HepG2 (cell line): ENCODE data around the gene NLGN2. TPM values are rescaled to one million over a fixed set of nuclear protein-coding genes. Genes with fewer than 3 reads are reported as not detected.

Experiments used
- AGO2 ChIP-seq: fragments of 200-400 bp; formaldehyde crosslinking; optimal IDR thresholded peaks from 2 replicates; pipeline ENCODE3; 2017; ENCODE audit warnings: mild to moderate bottlenecking, low read depth, low read length, moderate library complexity
- CHD4 ChIP-seq: fragments of 200-600 bp; sonication (generic); IDR thresholded peaks from 2 replicates; pipeline ENCODE4 v1.7.0; 2017; ENCODE audit warnings: mild to moderate bottlenecking, low read length, borderline replicate concordance
- E2F5 ChIP-seq: sonication (generic); formaldehyde crosslinking; conservative IDR thresholded peaks from 2 replicates; pipeline ENCODE4 v1.4.0; 2020; ENCODE audit warnings: missing genetic modification reagents
- ELK4 ChIP-seq: sonication (generic); formaldehyde crosslinking; IDR thresholded peaks from 2 replicates; pipeline ENCODE4 v1.9.0; 2021; ENCODE audit warnings: missing genetic modification reagents, borderline replicate concordance
- GATAD1 ChIP-seq: IDR thresholded peaks from 2 replicates; pipeline ENCODE4 v1.6.1; 2016; ENCODE audit warnings: missing genetic modification reagents, missing compliant biosample characterization
- GMEB2 ChIP-seq: IDR thresholded peaks from 2 replicates; pipeline ENCODE4 v1.6.1; 2016; ENCODE audit warnings: missing biosample characterization, missing genetic modification reagents, low read depth
- MED1 ChIP-seq: sonication (generic); formaldehyde crosslinking; IDR thresholded peaks from 2 replicates; pipeline ENCODE4 v1.4.0; 2020; ENCODE audit warnings: missing genetic modification reagents
- NFE2L1 ChIP-seq: sonication (generic); formaldehyde crosslinking; IDR thresholded peaks from 2 replicates; pipeline ENCODE4 v1.4.0; 2020; ENCODE audit warnings: missing genetic modification reagents, mild to moderate bottlenecking, borderline replicate concordance
- POLR2G ChIP-seq: fragments of 200-400 bp; formaldehyde crosslinking; IDR thresholded peaks from 2 replicates; pipeline ENCODE4 v1.6.1; 2018; ENCODE audit warnings: mild to moderate bottlenecking, low read depth, low read length, moderate library complexity
- REL ChIP-seq: sonication (generic); formaldehyde crosslinking; conservative IDR thresholded peaks from 2 replicates; pipeline ENCODE4 v1.8.0; 2022; ENCODE audit warnings: mild to moderate bottlenecking, missing genetic modification reagents, moderate library complexity
- SMAD1 ChIP-seq: sonication (generic); formaldehyde crosslinking; IDR thresholded peaks from 2 replicates; pipeline ENCODE4 v1.4.0; 2020; ENCODE audit warnings: missing genetic modification reagents, low read depth, mild to moderate bottlenecking, borderline replicate concordance
- UBTF ChIP-seq: sonication (generic); formaldehyde crosslinking; IDR thresholded peaks from 2 replicates; pipeline ENCODE4 v1.4.0; 2020; ENCODE audit warnings: mild to moderate bottlenecking, missing genetic modification reagents
- polyA plus RNA-seq, 8 experiments: library from polyadenylated mRNA; depleted of rRNA in 3 of 8; stranded (reverse) in 7 of 8; unstranded in 1 of 8; fragments of >200 nt; fragmentation: Illumina TruSeq in 4 of 8; extraction: Trizol in 4 of 8; gene quantifications; 2 replicates each; pipeline versions ENCODE4 v1.2.1 to v1.2.3, GENCODE V29; 2011 to 2016; ENCODE audit warnings: low read depth in 4 of 8, missing spikeins in 1 of 8, mixed read lengths in 1 of 8; ENCODE audit not compliant: insufficient read depth in 1 of 8
- total RNA-seq, 5 experiments: library from RNA; depleted of rRNA; stranded (reverse); fragments of >200 nt; fragmentation: Illumina TruSeq; extraction: Trizol; gene quantifications; 2 replicates each; pipeline ENCODE4 v1.2.3, GENCODE V29; 2016; ENCODE audit warnings: low read depth in 1 of 5
- TF ChIP-seq, protein P1 (sequence below): sonication (generic); formaldehyde crosslinking; IDR thresholded peaks from 2 replicates; pipeline ENCODE4 v1.5.0; 2020; ENCODE audit warnings: mild to moderate bottlenecking, missing genetic modification reagents, borderline replicate concordance
- TF ChIP-seq, protein P2 (sequence below): IDR thresholded peaks from 2 replicates; pipeline ENCODE4 v1.6.1; 2012; ENCODE audit warnings: low read length, improper control_type of control experiment

Gene NLGN2
- total and polyA plus RNA-seq, 2 of the 13 experiments (the other 11 are each of a cell fraction or from before 2014, with no cell fraction given), result 1.9 to 11.0 TPM

DNA sequence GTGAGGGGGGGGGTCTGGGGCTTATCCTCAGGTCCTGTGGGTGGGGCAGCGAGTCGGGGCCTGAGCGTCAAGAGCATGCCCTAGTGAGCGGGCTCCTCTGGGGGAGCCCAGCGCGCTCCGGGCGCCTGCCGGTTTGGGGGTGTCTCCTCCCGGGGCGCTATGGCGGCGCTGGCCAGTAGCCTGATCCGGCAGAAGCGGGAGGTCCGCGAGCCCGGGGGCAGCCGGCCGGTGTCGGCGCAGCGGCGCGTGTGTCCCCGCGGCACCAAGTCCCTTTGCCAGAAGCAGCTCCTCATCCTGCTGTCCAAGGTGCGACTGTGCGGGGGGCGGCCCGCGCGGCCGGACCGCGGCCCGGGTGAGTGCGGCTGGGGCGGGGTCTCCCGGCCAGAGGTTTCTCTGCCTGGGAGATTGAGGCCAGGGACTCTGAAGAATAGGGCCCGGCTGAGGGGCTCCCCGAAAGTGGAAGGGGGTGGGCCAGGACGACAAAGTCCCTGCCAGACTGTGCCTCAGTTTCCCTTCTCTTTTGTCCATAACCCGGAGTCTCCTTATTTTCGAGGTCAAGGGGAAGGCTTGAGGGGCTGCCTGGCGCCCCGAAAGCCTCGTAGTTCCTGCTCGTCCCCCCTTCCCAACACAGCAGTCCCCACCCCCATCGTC, 31.9 kb downstream of the NLGN2 start, which contains the start of gene FGF11 (continued):
- TF ChIP-seq, protein P1, sequence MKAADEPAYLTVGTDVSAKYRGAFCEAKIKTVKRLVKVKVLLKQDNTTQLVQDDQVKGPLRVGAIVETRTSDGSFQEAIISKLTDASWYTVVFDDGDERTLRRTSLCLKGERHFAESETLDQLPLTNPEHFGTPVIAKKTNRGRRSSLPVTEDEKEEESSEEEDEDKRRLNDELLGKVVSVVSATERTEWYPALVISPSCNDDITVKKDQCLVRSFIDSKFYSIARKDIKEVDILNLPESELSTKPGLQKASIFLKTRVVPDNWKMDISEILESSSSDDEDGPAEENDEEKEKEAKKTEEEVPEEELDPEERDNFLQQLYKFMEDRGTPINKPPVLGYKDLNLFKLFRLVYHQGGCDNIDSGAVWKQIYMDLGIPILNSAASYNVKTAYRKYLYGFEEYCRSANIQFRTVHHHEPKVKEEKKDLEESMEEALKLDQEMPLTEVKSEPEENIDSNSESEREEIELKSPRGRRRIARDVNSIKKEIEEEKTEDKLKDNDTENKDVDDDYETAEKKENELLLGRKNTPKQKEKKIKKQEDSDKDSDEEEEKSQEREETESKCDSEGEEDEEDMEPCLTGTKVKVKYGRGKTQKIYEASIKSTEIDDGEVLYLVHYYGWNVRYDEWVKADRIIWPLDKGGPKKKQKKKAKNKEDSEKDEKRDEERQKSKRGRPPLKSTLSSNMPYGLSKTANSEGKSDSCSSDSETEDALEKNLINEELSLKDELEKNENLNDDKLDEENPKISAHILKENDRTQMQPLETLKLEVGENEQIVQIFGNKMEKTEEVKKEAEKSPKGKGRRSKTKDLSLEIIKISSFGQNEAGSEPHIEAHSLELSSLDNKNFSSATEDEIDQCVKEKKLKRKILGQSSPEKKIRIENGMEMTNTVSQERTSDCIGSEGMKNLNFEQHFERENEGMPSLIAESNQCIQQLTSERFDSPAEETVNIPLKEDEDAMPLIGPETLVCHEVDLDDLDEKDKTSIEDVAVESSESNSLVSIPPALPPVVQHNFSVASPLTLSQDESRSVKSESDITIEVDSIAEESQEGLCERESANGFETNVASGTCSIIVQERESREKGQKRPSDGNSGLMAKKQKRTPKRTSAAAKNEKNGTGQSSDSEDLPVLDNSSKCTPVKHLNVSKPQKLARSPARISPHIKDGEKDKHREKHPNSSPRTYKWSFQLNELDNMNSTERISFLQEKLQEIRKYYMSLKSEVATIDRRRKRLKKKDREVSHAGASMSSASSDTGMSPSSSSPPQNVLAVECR (CRISPR knock-in tag), result no peak
- TF ChIP-seq NFE2L1 (CRISPR knock-in tag) (no peak), AGO2 (peak; percentile 53), CHD4 (no peak), ELK4 (CRISPR knock-in tag) (no peak), GMEB2 (CRISPR knock-in tag) (no peak), UBTF (CRISPR knock-in tag) (peak; percentile 44; the same call in 1 of the 2 replicates), MED1 (no peak), POLR2G (peak; percentile 71), SMAD1 (CRISPR knock-in tag) (no peak), E2F5 (CRISPR knock-in tag) (no peak), REL (no peak), GATAD1 (no peak)
- TF ChIP-seq, protein P2, sequence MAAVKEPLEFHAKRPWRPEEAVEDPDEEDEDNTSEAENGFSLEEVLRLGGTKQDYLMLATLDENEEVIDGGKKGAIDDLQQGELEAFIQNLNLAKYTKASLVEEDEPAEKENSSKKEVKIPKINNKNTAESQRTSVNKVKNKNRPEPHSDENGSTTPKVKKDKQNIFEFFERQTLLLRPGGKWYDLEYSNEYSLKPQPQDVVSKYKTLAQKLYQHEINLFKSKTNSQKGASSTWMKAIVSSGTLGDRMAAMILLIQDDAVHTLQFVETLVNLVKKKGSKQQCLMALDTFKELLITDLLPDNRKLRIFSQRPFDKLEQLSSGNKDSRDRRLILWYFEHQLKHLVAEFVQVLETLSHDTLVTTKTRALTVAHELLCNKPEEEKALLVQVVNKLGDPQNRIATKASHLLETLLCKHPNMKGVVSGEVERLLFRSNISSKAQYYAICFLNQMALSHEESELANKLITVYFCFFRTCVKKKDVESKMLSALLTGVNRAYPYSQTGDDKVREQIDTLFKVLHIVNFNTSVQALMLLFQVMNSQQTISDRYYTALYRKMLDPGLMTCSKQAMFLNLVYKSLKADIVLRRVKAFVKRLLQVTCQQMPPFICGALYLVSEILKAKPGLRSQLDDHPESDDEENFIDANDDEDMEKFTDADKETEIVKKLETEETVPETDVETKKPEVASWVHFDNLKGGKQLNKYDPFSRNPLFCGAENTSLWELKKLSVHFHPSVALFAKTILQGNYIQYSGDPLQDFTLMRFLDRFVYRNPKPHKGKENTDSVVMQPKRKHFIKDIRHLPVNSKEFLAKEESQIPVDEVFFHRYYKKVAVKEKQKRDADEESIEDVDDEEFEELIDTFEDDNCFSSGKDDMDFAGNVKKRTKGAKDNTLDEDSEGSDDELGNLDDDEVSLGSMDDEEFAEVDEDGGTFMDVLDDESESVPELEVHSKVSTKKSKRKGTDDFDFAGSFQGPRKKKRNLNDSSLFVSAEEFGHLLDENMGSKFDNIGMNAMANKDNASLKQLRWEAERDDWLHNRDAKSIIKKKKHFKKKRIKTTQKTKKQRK, result no peak
